GM12873 (cell line): Measurements from ENCODE around the gene NEK6.

Experiments used
- CTCF ChIP-seq: IDR thresholded peaks from 2 replicates; pipeline ENCODE4 v1.5.1; 2012; ENCODE audit warnings: low read depth, mild to moderate bottlenecking, moderate library complexity, low read length, control low read depth; ENCODE audit not compliant: insufficient read depth; ENCODE audit errors: missing control alignments

Gene NEK6

GRCh38 chr9:124259158-124259808 is 1.5 kb downstream of the NEK6 start:
- TF ChIP-seq CTCF: no peak

- TF ChIP-seq CTCF: no peak
These were observed 3.2 kb downstream of the NEK6 start for GRCh38 chr9:124260769-124261603.

- TF ChIP-seq CTCF: no peak
These were observed 4.2 kb downstream of the NEK6 start for GRCh38 chr9:124261736-124262648.

DNA sequence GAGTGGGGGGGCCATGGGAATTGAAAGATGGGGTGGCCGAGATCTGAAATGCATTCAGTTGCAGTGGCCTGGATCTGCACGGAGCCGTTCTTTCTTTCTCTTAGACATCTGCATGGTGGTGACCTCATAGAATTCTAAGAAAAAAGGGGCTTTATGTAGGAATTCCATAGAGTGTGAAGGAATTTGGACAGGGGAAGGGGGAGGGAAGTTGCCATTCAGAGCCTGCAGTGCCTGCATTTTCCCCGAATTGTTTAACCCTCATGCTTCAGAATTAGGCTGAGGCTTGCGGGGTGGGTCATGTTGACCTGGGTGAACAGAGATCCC is 4.9 kb downstream of the NEK6 start:
- no peak for TF ChIP-seq CTCF

GRCh38 chr9:124263213-124263612 is 5.5 kb downstream of the NEK6 start:
- TF ChIP-seq CTCF: no peak

DNA sequence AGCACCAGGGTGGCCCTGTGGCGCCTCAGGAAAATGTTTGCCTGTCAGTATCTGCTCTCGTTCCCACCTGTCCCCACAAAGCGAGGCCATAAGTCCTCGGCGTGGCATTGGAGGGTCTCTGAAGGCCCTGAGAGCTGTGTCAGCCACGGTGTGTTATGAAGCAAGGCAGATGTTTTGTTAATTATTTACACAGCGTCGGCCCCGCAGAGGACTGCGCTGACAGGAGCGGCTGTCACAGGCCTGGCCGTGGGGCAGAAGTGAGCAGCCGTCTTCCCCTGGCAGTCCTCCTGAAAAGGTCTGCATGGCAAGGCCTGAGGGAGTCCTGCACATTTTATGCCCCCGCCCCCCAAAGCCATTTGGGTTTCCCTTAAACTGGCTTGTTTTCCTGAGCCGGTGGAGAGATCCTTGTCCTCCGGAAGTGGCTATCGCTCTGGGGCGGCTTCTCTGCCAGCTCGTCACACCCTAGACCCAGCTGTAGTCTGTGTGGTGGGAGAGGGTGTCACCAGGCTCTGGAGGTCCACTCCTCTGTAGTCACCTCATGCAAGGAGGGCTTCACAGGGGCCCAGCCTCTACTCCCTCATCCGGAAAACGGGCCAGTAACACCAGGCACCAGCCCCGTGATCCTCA is 6.2 kb downstream of the NEK6 start:
- no peak for TF ChIP-seq CTCF
